Esophagus muscularis mucosa (tissue), 4 donors: ENCODE results near the gene ZMIZ1. TPM values are rescaled to one million over a fixed set of nuclear protein-coding genes. Genes with fewer than 3 reads are reported as not detected.

ENCODE experiments used
- DNase-seq: peaks from one replicate; pipeline ENCODE4 v3.0.0-alpha.2; 2017; ENCODE audit errors: extremely low spot score
- H3K27ac ChIP-seq, 4 donors: fragments of 200-600 bp; sonication (generic); replicated peaks in 1 of 4; 1 replicate in 3 of 4; 2 replicates in 1 of 4; pipeline ENCODE4 v1.5.1; 2016 to 2019; ENCODE audit warnings: mild to moderate bottlenecking in 1 of 4
- H3K27me3 ChIP-seq, 4 donors: fragments of 200-600 bp; sonication (generic); one replicate each; pipeline versions ENCODE4 v1.5.1 to v1.6.0; 2016 to 2019
- H3K36me3 ChIP-seq, 4 donors: fragments of 200-600 bp; sonication (generic); one replicate each; pipeline ENCODE4 v1.5.1; 2016 to 2019
- H3K4me1 ChIP-seq, 4 donors: fragments of 200-600 bp; sonication (generic); one replicate each; pipeline ENCODE4 v1.5.1; 2016 to 2019
- H3K4me3 ChIP-seq, 4 donors: fragments of 200-600 bp; sonication (generic); 1 replicate in 2 of 4; 2 replicates in 2 of 4; pipeline ENCODE4 v1.5.1; 2016 to 2019; ENCODE audit warnings: mild to moderate bottlenecking in 4 of 4, moderate library complexity in 1 of 4
- H3K9me3 ChIP-seq, 4 donors: fragments of 200-600 bp; sonication (generic); 1 replicate in 3 of 4; 2 replicates in 1 of 4; pipeline ENCODE4 v1.5.1; 2016 to 2019
- EP300 ChIP-seq: sonication (generic); formaldehyde crosslinking; IDR thresholded peaks from one replicate; pipeline ENCODE4 v1.6.1; 2017; ENCODE audit warnings: antibody characterized with exemption
- POLR2A ChIP-seq: fragments of 450-650 bp; IDR thresholded peaks from one replicate; pipeline ENCODE4 v1.6.1; 2017; ENCODE audit warnings: antibody characterized with exemption, moderate library complexity, mild to moderate bottlenecking, low read depth
- POLR2AphosphoS5 ChIP-seq, 2 donors: sonication (generic); formaldehyde crosslinking; IDR thresholded peaks; one replicate each; pipeline ENCODE4 v1.6.1; 2017; ENCODE audit warnings: antibody characterized with exemption in 2 of 2
- WGBS: methylation state at CpG from one replicate; pipeline ENCODE4 v1.1.5; 2018; 5-methylcytosine and 5-hydroxymethylcytosine counted together
- intact Hi-C: fragments of 100-400 bp; cut with DNase I; formaldehyde crosslinking; loops from one replicate; pipeline ENCODE4 v1.15.1; 2023
- total RNA-seq, 4 donors: library from RNA; depleted of rRNA; stranded (reverse); fragments of >200 nt; gene quantifications; one replicate each; pipeline versions ENCODE4 v1.1.0 to v1.2.1, GENCODE V29; 2016
- TF ChIP-seq, protein P1 (sequence below), 3 experiments: fragments of 200-600 bp in 2 of 3; fragments of 450-650 bp in 1 of 3; sonication (generic) in 2 of 3; IDR thresholded peaks; one replicate each; pipeline ENCODE4 v1.5.1; 2017 to 2019; ENCODE audit warnings: antibody characterized with exemption in 3 of 3, mild to moderate bottlenecking in 2 of 3, moderate library complexity in 1 of 3

ZMIZ1 gene
- total RNA-seq, 4 donors from 2014 or later = 48.7 to 87.2 (median 66.0) TPM

GRCh38 chr10:79308969-79309665 lies 240.4 kb downstream of the ZMIZ1 start:
- H3K36me3 ChIP-seq = peaks cover 87 to 100% (median 100%) of the 10 kb centered on the region in 4 donors
- H3K4me3 ChIP-seq = no peak overlapping the region

DNA sequence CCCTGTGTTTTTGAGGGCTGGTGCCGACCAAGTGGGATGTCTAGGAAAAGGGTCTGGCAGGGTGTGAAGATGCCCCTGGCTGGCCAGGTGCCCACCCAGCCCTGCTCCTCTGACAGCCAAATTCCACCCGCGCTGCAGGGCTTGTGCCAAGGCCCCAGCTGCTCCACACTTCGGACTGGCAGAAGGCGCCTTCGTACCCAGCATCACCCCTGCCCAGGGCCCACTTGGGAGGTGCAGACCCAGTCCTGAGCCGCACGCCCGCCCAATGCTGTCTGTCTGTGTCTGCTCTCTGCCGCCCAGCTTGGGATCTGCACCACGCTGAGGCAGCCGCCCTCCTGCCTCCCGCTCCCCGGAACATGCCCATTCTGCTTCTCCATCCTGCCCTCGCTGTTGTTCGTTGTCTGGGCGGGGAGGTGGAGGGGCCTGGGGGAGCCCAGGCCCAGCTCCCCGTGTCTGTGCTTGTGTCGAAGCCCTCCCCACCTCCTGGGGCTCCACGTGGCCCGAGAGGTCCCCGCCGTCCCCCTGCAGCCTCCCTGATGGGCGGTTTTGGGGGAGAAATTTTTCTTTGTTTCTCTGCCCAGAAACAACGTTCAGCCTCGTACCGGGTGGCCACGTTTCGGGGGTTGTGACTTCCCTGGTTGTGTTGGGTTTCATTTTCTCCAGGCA lies 241.6 kb downstream of the ZMIZ1 start:
- peaks cover 75 to 100% (median 96%) of the 10 kb centered on the region in 4 donors for H3K36me3 ChIP-seq
- no peaks in the 10 kb centered on the region for H3K27me3 ChIP-seq
- peaks cover 0 to 12% (median 4%) of the 10 kb centered on the region in 4 donors for H3K4me1 ChIP-seq
- DNase-seq = no peak
- intact Hi-C loops = no loop called here
- peak overlapping the region in 2 of 4 donors; percentile 32 to 54 for H3K27ac ChIP-seq
- 85% methylated on average over 29 of the region's 29 CpGs for WGBS
- no peaks in the 10 kb centered on the region for H3K9me3 ChIP-seq
- H3K4me3 ChIP-seq = no peak overlapping the region
- no peak for TF ChIP-seq POLR2AphosphoS5 (IDR thresholded peaks at IDR 0.05)
- TF ChIP-seq, protein P1, sequence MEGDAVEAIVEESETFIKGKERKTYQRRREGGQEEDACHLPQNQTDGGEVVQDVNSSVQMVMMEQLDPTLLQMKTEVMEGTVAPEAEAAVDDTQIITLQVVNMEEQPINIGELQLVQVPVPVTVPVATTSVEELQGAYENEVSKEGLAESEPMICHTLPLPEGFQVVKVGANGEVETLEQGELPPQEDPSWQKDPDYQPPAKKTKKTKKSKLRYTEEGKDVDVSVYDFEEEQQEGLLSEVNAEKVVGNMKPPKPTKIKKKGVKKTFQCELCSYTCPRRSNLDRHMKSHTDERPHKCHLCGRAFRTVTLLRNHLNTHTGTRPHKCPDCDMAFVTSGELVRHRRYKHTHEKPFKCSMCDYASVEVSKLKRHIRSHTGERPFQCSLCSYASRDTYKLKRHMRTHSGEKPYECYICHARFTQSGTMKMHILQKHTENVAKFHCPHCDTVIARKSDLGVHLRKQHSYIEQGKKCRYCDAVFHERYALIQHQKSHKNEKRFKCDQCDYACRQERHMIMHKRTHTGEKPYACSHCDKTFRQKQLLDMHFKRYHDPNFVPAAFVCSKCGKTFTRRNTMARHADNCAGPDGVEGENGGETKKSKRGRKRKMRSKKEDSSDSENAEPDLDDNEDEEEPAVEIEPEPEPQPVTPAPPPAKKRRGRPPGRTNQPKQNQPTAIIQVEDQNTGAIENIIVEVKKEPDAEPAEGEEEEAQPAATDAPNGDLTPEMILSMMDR (IDR thresholded peaks at IDR 0.05) = no peak
- no peak for TF ChIP-seq EP300
- no peak for TF ChIP-seq POLR2A

More at GRCh38 chr10:79308969-79309665, 240.4 kb downstream of the ZMIZ1 start:
- H3K9me3 ChIP-seq = no peaks in the 10 kb centered on the region
- intact Hi-C loops = no loop called here
- peaks cover 0 to 12% (median 4%) of the 10 kb centered on the region in 4 donors for H3K4me1 ChIP-seq
- 88% methylated on average over 11 of the region's 14 CpGs for WGBS
- TF ChIP-seq EP300 (no peak), POLR2AphosphoS5 (IDR thresholded peaks at IDR 0.05) (no peak), POLR2A (no peak)
- TF ChIP-seq, protein P1 (IDR thresholded peaks at IDR 0.05) = no peak
- no peak overlapping the region for H3K27ac ChIP-seq
- no peak for DNase-seq
- H3K27me3 ChIP-seq = no peaks in the 10 kb centered on the region

- 76% methylated on average over 22 of the region's 26 CpGs for WGBS
- no peak for DNase-seq
- Histone ChIP-seq H3K4me3 (no peak overlapping the region), H3K27ac (peak overlapping the region in 3 of 4 donors; percentile 32 to 54 (median 36)), H3K4me1 (peaks cover 0 to 12% (median 4%) of the 10 kb centered on the region in 4 donors), H3K27me3 (no peaks in the 10 kb centered on the region), H3K36me3 (peaks cover 68 to 100% (median 91%) of the 10 kb centered on the region in 4 donors), H3K9me3 (no peaks in the 10 kb centered on the region)
- intact Hi-C loops = no loop called here
- TF ChIP-seq POLR2A = no peak
- no peak for TF ChIP-seq POLR2AphosphoS5 (IDR thresholded peaks at IDR 0.05)
These were observed 242.3 kb downstream of the ZMIZ1 start for GRCh38 chr10:79310911-79311573.

DNA sequence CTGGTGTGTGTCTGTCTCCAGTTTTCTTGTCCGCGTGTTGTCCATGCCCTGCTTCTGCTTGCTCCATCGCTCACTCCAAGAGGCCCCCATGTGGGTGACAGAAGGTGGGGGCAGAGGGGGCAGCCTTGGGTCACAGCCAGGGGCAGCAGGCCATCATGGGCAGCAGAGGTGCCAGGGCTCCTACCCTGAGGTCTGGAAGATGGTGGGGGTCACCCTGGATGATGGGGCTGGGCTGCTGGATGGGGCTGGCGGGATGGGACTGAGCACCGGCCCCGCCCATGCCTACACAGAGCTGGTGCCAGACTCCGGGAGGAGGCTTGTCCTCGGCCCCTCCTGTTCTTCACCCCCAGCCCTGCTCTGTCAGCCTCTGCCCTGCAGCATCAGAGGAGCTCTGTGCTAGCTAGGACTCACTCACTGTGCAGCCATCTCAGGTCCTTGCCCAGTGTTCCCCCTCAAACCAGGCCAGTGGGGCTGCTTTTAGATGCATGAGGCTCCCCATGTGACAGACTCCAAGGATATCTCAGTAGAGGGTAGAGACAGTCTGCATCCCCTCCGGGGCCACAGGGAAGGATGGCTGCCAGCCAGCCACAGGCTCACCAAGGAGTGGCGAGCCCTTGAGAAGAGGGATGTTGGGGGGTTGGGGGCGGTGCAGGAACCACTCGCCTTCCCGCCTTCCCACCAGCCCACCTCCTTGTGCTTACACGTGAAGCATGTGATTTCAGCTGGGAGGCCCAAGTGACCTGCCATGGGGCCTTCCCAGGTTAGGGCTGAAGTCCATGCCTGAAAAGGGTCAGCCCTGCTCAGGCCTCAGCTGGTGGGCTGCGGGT lies 243.0 kb downstream of the ZMIZ1 start:
- intact Hi-C loops = no loop called here
- H3K4me1 ChIP-seq = peaks cover under 1 to 16% (median 8%) of the 10 kb centered on the region in 4 donors
- H3K9me3 ChIP-seq = no peaks in the 10 kb centered on the region
- H3K4me3 ChIP-seq = no peak overlapping the region
- no peaks in the 10 kb centered on the region for H3K27me3 ChIP-seq
- WGBS = 85% methylated on average over 5 of the region's 15 CpGs
- TF ChIP-seq EP300 (no peak), POLR2AphosphoS5 (IDR thresholded peaks at IDR 0.05) (no peak), POLR2A (no peak)
- TF ChIP-seq, protein P1 (IDR thresholded peaks at IDR 0.05) = no peak
- no peak for DNase-seq
- H3K27ac ChIP-seq = peak overlapping the region in 3 of 4 donors; percentile 32 to 54 (median 36)
- H3K36me3 ChIP-seq = peaks cover 61 to 93% (median 83%) of the 10 kb centered on the region in 4 donors
